K562 (cell line): ENCODE measurements around the gene BIN1. TPM values are rescaled to one million over a fixed set of nuclear protein-coding genes. Genes with fewer than 3 reads are reported as not detected.

Source experiments
- ATAC-seq: fragments of 200-7000 bp; cut with Tn5 transposase; 3 replicates; pipeline ENCODE4 v1.9.1; 2020; ENCODE audit warnings: moderate library complexity
- BruUV-seq: library from RNA; stranded (reverse); fragments of 400-500 nt; replicated peaks from 2 replicates; lab custom pipeline; 2021; lab: Mats Ljungman, UMichigan
- CTCF ChIA-PET: fragments of 300-600 bp; formaldehyde crosslinking; extraction: SDS; loops from one replicate; lab custom pipeline; 2021; ENCODE audit warnings: low intra/inter-chr PET ratio; lab: Yijun Ruan, JAX
- POLR2A ChIA-PET: fragments of 300-600, 350-650 bp; sonication (Branson Sonifier 250); formaldehyde crosslinking; extraction: SDS; loops from one replicate; lab custom pipeline; 2021; ENCODE audit warnings: antibody characterized with exemption, inconsistent platforms; lab: Yijun Ruan, JAX
- DNase-seq, 4 experiments: peaks; one replicate each; pipeline versions ENCODE4 v3.0.0 to v3.0.0-alpha.2; 2011 to 2018; ENCODE audit warnings: low spot score in 3 of 4, mixed read lengths in 3 of 4; ENCODE audit errors: extremely low read depth in 1 of 4
- FAIRE-seq: peaks from 2 replicates; lab custom pipeline; 2011; peaks lifted over from hg19 to GRCh38; lab: Jason Lieb, UNC
- H2AFZ ChIP-seq: 2 replicates; pipeline ENCODE4 v1.6.0; 2011; ENCODE audit warnings: low read depth, low read length, control low read depth, inconsistent platforms
- H3K27ac ChIP-seq: fragments of 200-600 bp; 3 replicates; pipeline ENCODE4 v1.8.0; 2011; ENCODE audit warnings: low read depth, mild to moderate bottlenecking, control low read depth, inconsistent platforms, low read length, moderate library complexity, mixed read lengths; ENCODE audit errors: extremely low read depth
- H3K27me3 ChIP-seq, 2 experiments: fragments of 300-600 bp in 1 of 2; 2 replicates in 1 of 2; 3 replicates in 1 of 2; pipeline versions ENCODE4 v1.6.0 to v1.8.0; 2011; ENCODE audit warnings: inconsistent platforms in 2 of 2, low read length in 2 of 2, mild to moderate bottlenecking in 1 of 2, mixed read lengths in 1 of 2, moderate library complexity in 1 of 2; ENCODE audit not compliant: control insufficient read depth in 2 of 2, insufficient read depth in 2 of 2
- H3K36me3 ChIP-seq: fragments of 300-600 bp; 3 replicates; pipeline ENCODE4 v1.8.0; 2011; ENCODE audit warnings: mild to moderate bottlenecking, low read length, inconsistent platforms; ENCODE audit not compliant: control insufficient read depth, insufficient read depth
- H3K4me1 ChIP-seq, 2 experiments: fragments of 200-600 bp in 1 of 2; replicated peaks in 1 of 2; 2 replicates in 1 of 2; 3 replicates in 1 of 2; pipeline versions ENCODE4 v1.5.1 to v1.8.0; 2011; ENCODE audit warnings: inconsistent platforms in 2 of 2, low read length in 2 of 2, mild to moderate bottlenecking in 1 of 2, mixed read lengths in 1 of 2, moderate library complexity in 1 of 2; ENCODE audit not compliant: control insufficient read depth in 2 of 2, insufficient read depth in 2 of 2
- H3K4me2 ChIP-seq: 2 replicates; pipeline ENCODE4 v1.6.1; 2011; ENCODE audit warnings: low read length, control low read depth, inconsistent platforms, mixed read lengths; ENCODE audit not compliant: insufficient read depth
- H3K4me3 ChIP-seq: fragments of 200-600 bp; sonication (generic), shearing (Covaris generic); 2 replicates; pipeline ENCODE4 v1.5.1; 2016; ENCODE audit warnings: control low read depth, inconsistent platforms
- H3K79me2 ChIP-seq: fragments of 200-600 bp; 3 replicates; pipeline ENCODE4 v1.8.0; 2011; ENCODE audit warnings: low read length, inconsistent platforms; ENCODE audit not compliant: control insufficient read depth, insufficient read depth
- H3K9ac ChIP-seq, 2 experiments: 2 replicates each; pipeline versions ENCODE4 v1.6.0 to v1.6.1; 2011; ENCODE audit warnings: low read depth in 2 of 2, low read length in 2 of 2, control low read depth in 1 of 2, inconsistent platforms in 1 of 2, mild to moderate bottlenecking in 1 of 2, mixed read lengths in 1 of 2; ENCODE audit not compliant: insufficient read depth in 1 of 2
- H3K9me1 ChIP-seq: one replicate; pipeline ENCODE4 v1.6.0; 2011; ENCODE audit warnings: inconsistent platforms, mild to moderate bottlenecking, low read length, moderate library complexity; ENCODE audit not compliant: control insufficient read depth, insufficient read depth
- H3K9me3 ChIP-seq: replicated peaks from 2 replicates; pipeline ENCODE4 v1.5.1; 2011; ENCODE audit warnings: low read depth, low read length, inconsistent platforms; ENCODE audit not compliant: control insufficient read depth, insufficient read depth
- H4K20me1 ChIP-seq: replicated peaks from 2 replicates; pipeline ENCODE4 v1.6.1; 2011; ENCODE audit warnings: low read length, inconsistent platforms, mixed read lengths; ENCODE audit not compliant: control insufficient read depth, insufficient read depth
- CREM ChIP-seq: IDR thresholded peaks from 2 replicates; pipeline ENCODE4 v1.6.1; 2014; ENCODE audit warnings: antibody characterized with exemption, low read depth
- KAT2B ChIP-seq: IDR thresholded peaks from one replicate; pipeline ENCODE4 v1.6.1; 2012; ENCODE audit warnings: low read depth, mild to moderate bottlenecking, control low read depth, inconsistent platforms, low read length, moderate library complexity
- WGBS: fragments of 100-300 bp; shearing (Covaris generic); methylation state at CpG from one replicate; pipeline ENCODE4 v1.1.6; 2016; ENCODE audit warnings: low coverage, mixed read lengths; ENCODE audit not compliant: insufficient coverage; ENCODE audit errors: missing lambda C conversion rate; 5-methylcytosine and 5-hydroxymethylcytosine counted together
- in situ Hi-C: fragments of 300-500 bp; cut with MboI; formaldehyde crosslinking; loops from 4 replicates; pipeline ENCODE4 v1.15.0; 2018; ENCODE audit warnings: inconsistent platforms, mixed read lengths
- intact Hi-C: fragments of 100-400 bp; cut with micrococcal nuclease; formaldehyde crosslinking; loops from 2 replicates; pipeline ENCODE4 v1.14.2; 2022
- polyA plus RNA-seq, 8 experiments: library from polyadenylated mRNA; depleted of rRNA in 4 of 8; stranded (reverse) in 5 of 8; unstranded in 3 of 8; fragments of >200 nt; fragmentation: Nextera tagmentation in 2 of 8; fragmentation: Illumina TruSeq in 1 of 8; extraction: Ambion mirVana in 2 of 8; extraction: Trizol in 1 of 8; gene quantifications; 2 replicates each; pipeline versions ENCODE4 v1.2.1 to v1.2.3, GENCODE V29; 2011 to 2014; ENCODE audit warnings: inconsistent platforms in 1 of 8, missing spikeins in 1 of 8
- total RNA-seq, 7 experiments: library from RNA; depleted of rRNA in 6 of 7; stranded (reverse); fragments of >200 nt in 6 of 7; fragmentation: Illumina TruSeq in 2 of 7; extraction: Trizol in 2 of 7; gene quantifications; 2 replicates each; pipeline versions ENCODE4 v1.2.1 to v1.2.3, GENCODE V29; 2011 to 2021; ENCODE audit warnings: low replicate concordance in 1 of 7

Gene BIN1
- total and polyA plus RNA-seq, 9 of the 15 experiments (the other 6 are each of a cell fraction or from before 2014, with no cell fraction given) = 0.04 to 2.8 (median 0.79) TPM; not detected in 1

DNA sequence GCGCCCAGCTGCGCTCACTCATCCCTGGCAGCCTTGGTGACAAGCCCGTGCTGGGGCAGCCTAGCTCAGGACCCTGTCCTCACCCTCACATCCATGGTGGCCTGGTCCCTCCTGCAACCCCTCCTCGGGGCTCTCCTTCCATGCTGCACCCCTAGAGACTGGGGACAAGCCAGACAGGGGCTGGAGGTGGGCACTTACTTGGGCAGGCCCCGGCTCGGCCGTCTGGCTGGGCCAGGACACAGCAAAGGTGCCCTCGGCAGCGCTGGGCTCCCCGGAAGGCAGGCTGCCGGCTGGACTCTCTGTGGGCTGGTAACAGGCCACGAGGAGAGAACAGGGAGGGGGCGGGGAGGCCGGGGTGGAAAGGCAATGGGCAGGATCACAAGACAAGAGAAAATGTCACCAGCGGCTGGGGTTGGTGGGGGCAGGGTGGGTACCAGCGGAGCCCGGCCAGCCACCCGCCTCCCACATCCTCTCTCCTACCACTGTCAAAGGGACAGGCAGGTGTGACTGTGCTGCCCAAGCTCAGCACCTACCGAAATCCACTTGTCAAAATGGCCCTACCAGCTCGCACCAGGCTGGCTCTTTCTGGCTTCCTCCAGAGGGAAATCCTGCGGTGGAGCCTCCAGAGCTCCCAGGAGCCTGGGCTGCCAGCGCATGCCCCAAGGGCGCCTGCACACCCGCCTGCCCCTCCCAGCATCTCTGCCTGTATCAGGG, 54.7 kb downstream of the BIN1 start:
- intact Hi-C loops (no loop called here), in situ Hi-C loops (no loop called here)
- Histone ChIP-seq H3K4me3 (no peak overlapping the region), H3K4me1 (peaks cover 0 to 67% of the 10 kb centered on the region in 2 experiments; a peak in 2 of 5 replicates), H3K9me1 (no peaks in the 10 kb centered on the region), H2AFZ (no peak overlapping the region), H3K4me2 (no peak overlapping the region), H3K27ac (no peak overlapping the region), H3K36me3 (no peaks in the 10 kb centered on the region), H3K79me2 (no peaks in the 10 kb centered on the region), H4K20me1 (peaks cover 8% of the 10 kb centered on the region; the same call in 1 of the 2 replicates), H3K27me3 (peaks cover 5 to 82% of the 10 kb centered on the region in 2 experiments; a peak in 4 of 5 replicates), H3K9ac (no peak overlapping the region), H3K9me3 (no peaks in the 10 kb centered on the region)
- 12% methylated on average over 21 of the region's 24 CpGs for WGBS
- DNase-seq (no peak), FAIRE-seq (no peak), ATAC-seq (no peak)
- ChIA-PET CTCF (no interaction called here), POLR2A (interaction anchor here (0.5 to 1.0 kb wide), 2 partner anchors 22 to 62 kb away, joined by 3 read pairs; no protein-coding TSS in a partner anchor)
- BruUV-seq = no TSS peak
- TF ChIP-seq KAT2B (no peak), CREM (no peak)
